SW 1271 (cell line): ENCODE results near the gene ZCCHC10.
"Not testable (repeated sequence)": the region's sequence is repeated elsewhere in the genome, so short reads cannot be mapped to it uniquely, and the experiment has no call there.

ENCODE experiments used
- DNase-seq, 2 experiments: peaks; one replicate each; lab custom pipeline; 2025; lab: John Stamatoyannopoulos, UW

The ZCCHC10 gene

GRCh38 chr5:133041910-133042309, 15.6 kb upstream of the ZCCHC10 start:
- DNase-seq, result no peak

- no peak for DNase-seq
These were observed 14.9 kb upstream of the ZCCHC10 start for GRCh38 chr5:133041157-133041784.

GRCh38 chr5:133036677-133037076, 10.3 kb upstream of the ZCCHC10 start:
- not testable (repeated sequence) for DNase-seq

DNA sequence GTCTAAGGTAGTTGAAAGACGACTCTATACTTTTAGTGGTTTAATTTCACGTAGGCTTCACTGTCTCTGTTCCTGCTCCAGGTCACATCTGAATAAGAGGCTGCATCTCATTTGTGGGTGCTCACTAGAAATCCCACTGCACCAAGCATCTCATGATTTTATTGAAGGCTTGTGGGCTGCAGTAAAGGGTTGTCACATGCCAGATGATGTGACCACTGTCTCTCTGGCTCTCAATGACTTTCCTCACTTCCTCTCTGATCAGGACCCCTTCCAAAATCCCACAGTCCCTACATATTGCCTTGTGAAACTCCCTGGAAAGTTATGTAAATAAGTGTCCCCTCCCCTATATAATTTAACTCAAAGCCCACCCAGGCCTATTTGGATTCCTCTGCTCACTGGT, 8.9 kb upstream of the ZCCHC10 start:
- DNase-seq, result no peak

- no peak for DNase-seq
These were observed 7.7 kb upstream of the ZCCHC10 start for GRCh38 chr5:133034064-133034463.

DNA sequence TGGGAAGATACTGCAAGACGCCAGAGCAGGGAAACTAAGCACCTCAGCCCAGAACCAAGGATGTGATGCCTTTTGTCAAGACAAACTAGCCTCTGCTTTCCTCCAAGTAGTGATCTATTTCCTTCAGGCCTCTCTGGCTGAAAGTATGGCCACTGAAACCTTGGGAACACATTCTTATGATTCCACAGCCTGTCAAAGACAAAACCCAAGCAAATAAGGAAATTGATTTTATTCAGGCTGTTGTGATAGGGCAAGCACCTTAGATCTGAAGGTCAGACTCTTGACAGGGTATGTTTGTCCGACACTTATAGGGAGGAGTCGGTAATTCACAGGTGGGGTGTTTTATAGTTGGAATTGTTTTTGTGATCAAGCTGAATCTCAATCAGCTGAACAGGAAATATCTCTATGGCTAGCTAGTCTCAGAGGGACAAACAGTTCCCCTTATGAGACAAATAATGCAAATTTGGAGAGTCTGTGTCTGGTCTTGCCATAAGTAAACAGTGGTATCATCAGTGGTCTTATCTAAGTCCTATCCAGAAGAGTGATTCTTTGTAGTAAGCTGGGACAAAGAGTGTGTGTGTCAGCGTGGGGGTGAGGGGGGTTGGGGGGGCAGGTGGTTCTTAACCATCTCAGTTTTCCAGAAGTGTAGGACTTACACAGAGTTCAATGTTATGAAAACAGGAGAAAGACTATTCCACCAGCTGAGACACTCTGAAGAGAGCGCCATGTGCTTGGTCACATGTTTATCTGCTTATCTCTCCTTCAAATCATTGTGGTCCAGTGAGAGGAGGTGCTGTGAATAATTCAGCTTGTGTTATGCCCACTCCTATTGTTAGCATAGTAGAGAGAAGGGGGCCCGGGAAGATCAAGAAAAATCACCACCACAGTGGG, 6.7 kb upstream of the ZCCHC10 start:
- no peak for DNase-seq

GRCh38 chr5:133030343-133031005, 4.1 kb upstream of the ZCCHC10 start:
- no peak for DNase-seq

DNA sequence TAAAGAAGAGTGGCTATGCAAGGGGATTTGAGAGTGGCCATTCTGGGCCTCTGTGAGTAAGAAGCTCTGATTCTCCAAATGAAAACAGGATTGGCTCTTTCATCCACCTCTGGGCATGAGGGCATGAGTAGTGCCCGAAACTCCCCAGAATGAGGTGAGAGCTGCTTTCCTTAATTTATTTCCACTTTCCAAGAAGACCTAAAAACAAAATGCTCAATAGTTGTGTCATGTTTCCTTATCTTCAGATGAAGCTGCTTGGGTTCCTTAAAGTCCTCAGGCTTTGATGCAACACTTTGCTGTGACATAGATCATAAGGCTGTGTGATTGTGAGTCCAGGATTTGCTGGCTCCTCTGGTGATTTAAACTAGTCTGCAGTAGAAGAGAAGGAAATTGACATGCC, 3.1 kb upstream of the ZCCHC10 start:
- no peak for DNase-seq

DNA sequence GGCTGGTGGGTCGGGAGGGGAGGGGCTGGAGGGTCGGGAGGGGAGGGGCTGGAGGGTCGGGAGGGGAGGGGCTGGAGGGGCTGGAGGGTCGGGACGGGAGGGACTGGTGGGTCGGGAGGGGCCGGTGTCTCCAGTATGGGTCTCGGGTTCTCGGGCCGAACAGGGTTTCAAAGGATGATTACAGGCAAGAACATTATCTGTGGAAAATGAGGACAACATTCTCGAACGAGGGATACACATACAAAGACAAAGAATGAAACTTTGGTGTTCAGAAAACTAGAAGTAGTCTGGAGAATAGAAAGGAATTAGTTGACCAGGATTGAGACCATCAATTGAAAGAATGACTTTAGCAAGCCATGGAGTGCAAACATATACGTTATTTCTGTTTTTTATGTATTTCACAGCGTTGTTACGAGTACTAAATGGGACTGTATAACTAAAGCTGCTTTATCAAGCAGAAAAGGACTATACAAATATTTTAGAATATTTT, 360 bp upstream of the ZCCHC10 start:
- DNase-seq, result no peak

GRCh38 chr5:133019471-133019870, 6.9 kb downstream of the ZCCHC10 start:
- DNase-seq, result not testable (repeated sequence)

DNA sequence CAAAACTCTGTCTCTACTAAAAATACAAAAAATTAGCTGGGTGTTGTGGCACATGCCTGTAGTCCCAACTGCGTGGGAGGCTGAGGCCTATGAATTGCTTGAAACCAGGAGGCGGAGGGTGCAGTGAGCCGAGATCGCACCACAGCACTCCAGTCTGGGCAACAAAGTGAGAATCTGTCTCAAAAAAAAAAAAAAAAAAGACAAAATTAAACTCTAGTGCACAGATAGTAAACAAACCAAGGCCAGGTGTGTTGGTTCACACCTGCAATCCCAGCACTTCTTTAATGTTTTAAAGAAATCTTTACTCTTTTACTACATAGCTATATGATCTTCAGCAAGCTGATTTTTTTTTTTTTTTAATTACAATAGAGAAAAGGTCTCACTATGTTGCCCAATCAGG, 8.4 kb downstream of the ZCCHC10 start:
- no peak for DNase-seq

GRCh38 chr5:133015466-133015865, 10.9 kb downstream of the ZCCHC10 start:
- no peak for DNase-seq

- not testable (repeated sequence) for DNase-seq
These were observed 17.9 kb downstream of the ZCCHC10 start for GRCh38 chr5:133008455-133008854.

GRCh38 chr5:133006653-133007052, 19.7 kb downstream of the ZCCHC10 start:
- no peak for DNase-seq

DNA sequence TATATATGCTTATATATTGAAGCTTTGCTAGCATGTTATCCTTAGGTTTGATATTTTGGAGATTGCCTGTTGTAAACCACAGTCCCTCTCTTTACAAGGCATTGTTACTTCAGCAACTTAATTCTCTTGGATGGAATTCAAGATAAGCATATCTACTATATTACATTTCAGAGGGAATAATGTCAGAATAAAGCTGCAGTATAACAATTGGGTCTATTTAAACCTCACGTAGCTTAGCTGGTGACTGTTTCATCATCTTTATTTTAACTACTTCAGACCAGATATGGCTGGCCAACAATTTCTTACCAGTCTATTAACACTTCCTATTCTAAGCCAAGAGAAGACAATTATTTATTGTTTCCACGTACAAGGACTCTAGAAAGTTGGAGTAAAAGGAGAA, 27.1 kb downstream of the ZCCHC10 start:
- no peak for DNase-seq

- DNase-seq, result no peak
These were observed 27.8 kb downstream of the ZCCHC10 start for GRCh38 chr5:132998556-132998955.

DNA sequence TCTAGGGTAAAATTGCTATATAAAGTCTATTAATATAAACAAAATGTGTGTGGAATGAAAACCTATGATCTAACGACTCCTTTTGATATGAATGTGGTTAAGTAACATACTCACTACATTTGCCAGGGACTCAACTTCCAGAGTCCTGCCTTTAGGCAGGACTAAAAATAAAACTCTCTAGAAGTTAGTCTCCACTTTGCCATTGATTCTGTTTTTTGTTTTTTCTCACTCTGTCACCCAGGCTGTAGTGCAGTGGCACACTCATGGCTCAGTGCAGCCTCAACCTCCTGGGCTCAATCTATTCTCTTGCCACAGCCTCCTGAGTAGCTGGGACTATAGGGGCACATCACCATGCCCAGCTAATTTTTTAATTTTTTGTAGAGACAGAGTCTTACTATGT, 30.0 kb downstream of the ZCCHC10 start:
- DNase-seq, result no peak

- no peak for DNase-seq
These were observed 38.6 kb downstream of the ZCCHC10 start for GRCh38 chr5:132987531-132988408.

GRCh38 chr5:132982971-132983370, 43.4 kb downstream of the ZCCHC10 start:
- not testable (repeated sequence) for DNase-seq

- DNase-seq, result no peak
These were observed 45.1 kb downstream of the ZCCHC10 start for GRCh38 chr5:132981288-132981687.

- DNase-seq, result no peak
These were observed 46.4 kb downstream of the ZCCHC10 start for GRCh38 chr5:132979976-132980375.
